ENCODE data around the gene GPBP1. TPM values are rescaled to one million over a fixed set of nuclear protein-coding genes. Genes with fewer than 3 reads are reported as not detected.

The GPBP1 gene
- total and polyA plus RNA-seq, 2 of the 4 experiments (the other 2 are of a cell fraction): 24.3 to 29.2 TPM

DNA sequence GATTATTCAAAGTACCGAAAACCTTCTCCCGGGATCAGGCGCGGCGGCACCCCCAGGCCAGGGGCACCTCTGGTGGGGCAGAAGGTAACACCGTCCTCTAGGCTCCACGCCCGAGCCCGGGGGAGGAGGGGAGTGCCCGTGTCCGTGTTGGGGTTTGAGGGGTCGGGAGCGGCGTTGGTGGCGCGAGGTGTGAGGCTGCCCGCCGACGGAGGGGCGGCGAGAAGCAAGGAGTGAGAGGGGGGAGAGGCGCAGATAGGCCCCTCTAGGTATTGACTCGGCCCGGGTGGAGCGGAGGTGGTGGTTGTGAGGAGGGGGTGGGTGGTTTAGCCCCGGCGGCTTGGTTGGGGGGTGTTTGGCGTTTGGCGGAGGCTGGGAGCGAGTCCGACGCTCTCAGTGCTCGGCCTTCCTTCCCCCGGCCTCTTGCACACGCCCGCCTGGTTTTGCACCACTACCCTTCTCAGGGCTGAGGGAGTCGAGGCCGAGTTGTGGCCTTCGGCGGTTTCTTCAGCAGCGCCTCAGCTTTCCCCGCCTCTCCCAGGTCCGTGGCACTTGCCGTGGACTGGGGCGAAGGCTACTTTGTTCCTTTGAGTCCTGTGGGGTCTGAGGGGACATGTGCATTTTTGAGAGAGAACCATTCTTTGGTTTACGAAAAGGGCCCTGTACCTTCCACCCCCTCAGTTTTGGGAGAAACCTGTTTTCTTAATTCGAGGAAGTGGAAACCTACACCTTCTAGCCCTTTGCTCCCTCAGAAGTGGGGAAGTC is 450 bp downstream of the GPBP1 start:
- Histone ChIP-seq H2AFZ (replicated peaks; ENCODE audit: low read length, poor library complexity) (peak overlapping the region; percentile 98), H2BK20ac (ENCODE audit: low read depth, low read length) (no peak overlapping the region; the same call in 1 of the 2 replicates), H2BK5ac (ENCODE audit: low read depth, low read length, poor library complexity, severe bottlenecking) (peak overlapping the region; percentile 96), H2AK5ac (ENCODE audit: low read depth, low read length) (peak overlapping the region; percentile 77), H3K23ac (ENCODE audit: low read depth, low read length) (peak overlapping the region; percentile 98), H3K14ac (replicated peaks; ENCODE audit: low read depth, low read length) (peak overlapping the region; percentile 94), H4K8ac (ENCODE audit: low read depth in 2 of 2, low read length in 2 of 2) (peak overlapping the region; percentile 34 to 95; a peak in 3 of 4 replicates), H2AK9ac (replicated peaks; ENCODE audit: low read depth, low read length, poor library complexity) (peak overlapping the region; percentile 97), H4K5ac (ENCODE audit: low read depth, low read length) (peak overlapping the region; percentile 73), H3K9ac (ENCODE audit: low read depth, low read length) (peak overlapping the region; percentile 97), H3K36me3 (ENCODE audit: control insufficient read depth, insufficient read depth, low read length) (peaks cover 2% of the 10 kb centered on the region; the same call in 1 of the 2 replicates), H3K27ac (ENCODE audit: insufficient read depth, low read length) (peak overlapping the region; percentile 97), H3K4ac (ENCODE audit: low read depth, low read length) (peak overlapping the region; percentile 96), H3K27me3 (ENCODE audit: control insufficient read depth, insufficient read depth, low read length) (no peaks in the 10 kb centered on the region), H3K9me3 (ENCODE audit: control insufficient read depth, insufficient read depth, low read length) (no peaks in the 10 kb centered on the region), H3K9me1 (ENCODE audit: insufficient read depth, low read length) (peaks cover 2% of the 10 kb centered on the region; the same call in 1 of the 2 replicates), H3K56ac (ENCODE audit: extremely low read depth, insufficient read depth, low read length) (peak overlapping the region; percentile 93), H4K20me1 (ENCODE audit: insufficient read depth, low read length) (peaks cover 46% of the 10 kb centered on the region), H4K91ac (ENCODE audit: insufficient read depth, low read depth, low read length) (peak overlapping the region; percentile 93), H3K79me1 (ENCODE audit: low read depth in 1 of 2, low read length in 2 of 2) (peaks cover 4 to 23% of the 10 kb centered on the region in 2 experiments; a peak in 3 of 4 replicates), H3K4me2 (ENCODE audit: low read depth, low read length) (peak overlapping the region; percentile 98), H3K4me3 (ENCODE audit: insufficient read depth, low read depth, low read length) (peak overlapping the region; percentile 75), H3K18ac (ENCODE audit: low read depth, low read length) (peak overlapping the region; percentile 88), H2BK15ac (ENCODE audit: low read depth, low read length) (no peak overlapping the region), H3K4me1 (ENCODE audit: control insufficient read depth, insufficient read depth, low read length) (peaks cover 2% of the 10 kb centered on the region; the same call in 1 of the 2 replicates), H2BK120ac (ENCODE audit: low read depth, low read length) (peak overlapping the region; percentile 75)
- CTCF ChIA-PET: interaction anchor here (0.7 to 1.0 kb wide), 3 partner anchors 9 to 831 kb away, joined by 3 to 5 read pairs (median 4); no protein-coding TSS in a partner anchor
- ATAC-seq (ENCODE audit: low read depth): peak; percentile 1
- dilution Hi-C loops (cut with HindIII; ENCODE audit: low sequenced_read_pairs, unreplicated experiment): no loop called here
- WGBS, 2 experiments (ENCODE audit: extremely low coverage in 2 of 2, insufficient read length in 1 of 2): 3% methylated on average over 6 of the region's 47 CpGs; no CpG with 5 or more reads in 1 of the 2 experiments
- BruUV-seq (replicated peaks): no TSS peak
- intact Hi-C loops (cut with micrococcal nuclease): loop anchor here (1.0 kb wide), 1 partner anchor 42 kb away; no protein-coding TSS in a partner anchor
- in situ Hi-C loops (cut with MboI; ENCODE audit: low sequenced_read_pairs): no loop called here
- no peak for DNase-seq
- TF ChIP-seq CHD1 (IDR thresholded peaks at IDR 0.05; ENCODE audit: low read depth, low read length) (peak; percentile 82; the same call in 1 of the 2 replicates), RAD21 (IDR thresholded peaks at IDR 0.05; ENCODE audit: low read length) (no peak), MXI1 (IDR thresholded peaks at IDR 0.05; ENCODE audit: borderline replicate concordance, low read depth, low read length) (peak; percentile 24; the same call in 1 of the 2 replicates), MAFK (IDR thresholded peaks at IDR 0.05; ENCODE audit: low read depth, low read length) (no peak), RCOR1 (IDR thresholded peaks at IDR 0.05; ENCODE audit: insufficient replicate concordance, low read length) (no peak), ELK1 (IDR thresholded peaks at IDR 0.05; ENCODE audit: borderline replicate concordance, low read depth, low read length) (no peak), RFX5 (IDR thresholded peaks at IDR 0.05; ENCODE audit: low read depth, low read length) (no peak), MAZ (IDR thresholded peaks at IDR 0.05; ENCODE audit: borderline replicate concordance, low read depth, low read length) (no peak), NFE2L2 (IDR thresholded peaks at IDR 0.05; ENCODE audit: low read depth, low read length) (no peak)
- TF ChIP-seq, protein P1, sequence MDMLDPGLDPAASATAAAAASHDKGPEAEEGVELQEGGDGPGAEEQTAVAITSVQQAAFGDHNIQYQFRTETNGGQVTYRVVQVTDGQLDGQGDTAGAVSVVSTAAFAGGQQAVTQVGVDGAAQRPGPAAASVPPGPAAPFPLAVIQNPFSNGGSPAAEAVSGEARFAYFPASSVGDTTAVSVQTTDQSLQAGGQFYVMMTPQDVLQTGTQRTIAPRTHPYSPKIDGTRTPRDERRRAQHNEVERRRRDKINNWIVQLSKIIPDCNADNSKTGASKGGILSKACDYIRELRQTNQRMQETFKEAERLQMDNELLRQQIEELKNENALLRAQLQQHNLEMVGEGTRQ (IDR thresholded peaks at IDR 0.05; ENCODE audit: low read depth, low read length): no peak
- TF ChIP-seq, protein P2, sequence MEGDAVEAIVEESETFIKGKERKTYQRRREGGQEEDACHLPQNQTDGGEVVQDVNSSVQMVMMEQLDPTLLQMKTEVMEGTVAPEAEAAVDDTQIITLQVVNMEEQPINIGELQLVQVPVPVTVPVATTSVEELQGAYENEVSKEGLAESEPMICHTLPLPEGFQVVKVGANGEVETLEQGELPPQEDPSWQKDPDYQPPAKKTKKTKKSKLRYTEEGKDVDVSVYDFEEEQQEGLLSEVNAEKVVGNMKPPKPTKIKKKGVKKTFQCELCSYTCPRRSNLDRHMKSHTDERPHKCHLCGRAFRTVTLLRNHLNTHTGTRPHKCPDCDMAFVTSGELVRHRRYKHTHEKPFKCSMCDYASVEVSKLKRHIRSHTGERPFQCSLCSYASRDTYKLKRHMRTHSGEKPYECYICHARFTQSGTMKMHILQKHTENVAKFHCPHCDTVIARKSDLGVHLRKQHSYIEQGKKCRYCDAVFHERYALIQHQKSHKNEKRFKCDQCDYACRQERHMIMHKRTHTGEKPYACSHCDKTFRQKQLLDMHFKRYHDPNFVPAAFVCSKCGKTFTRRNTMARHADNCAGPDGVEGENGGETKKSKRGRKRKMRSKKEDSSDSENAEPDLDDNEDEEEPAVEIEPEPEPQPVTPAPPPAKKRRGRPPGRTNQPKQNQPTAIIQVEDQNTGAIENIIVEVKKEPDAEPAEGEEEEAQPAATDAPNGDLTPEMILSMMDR (conservative IDR thresholded peaks at IDR 0.05; ENCODE audit: low read depth, low read length): no peak
- POLR2A ChIA-PET (ENCODE audit: unreplicated experiment): no interaction called here
